DMS114 treated with DMSO at 0.1 percent for 48 hours (cell line): Measurements from ENCODE around the gene DNAH2.
A peak's percentile ranks its signal among the peaks of the same experiment; 100 is the strongest.

ENCODE experiments used
- DNase-seq: peaks from one replicate; lab custom pipeline; 2025; ENCODE audit not compliant: unreplicated experiment; lab: John Stamatoyannopoulos, UW

DNAH2 gene

GRCh38 chr17:7837408-7838088 is 120.0 kb downstream of the DNAH2 start:
- no peak for DNase-seq

- DNase-seq = no peak
Measured at GRCh38 chr17:7838090-7839075, 120.8 kb downstream of the DNAH2 start.

- DNase-seq = no peak
Measured at GRCh38 chr17:7839190-7839875, 121.8 kb downstream of the DNAH2 start.

- peak; percentile 61 for DNase-seq
Measured at GRCh38 chr17:7839876-7840261, 122.3 kb downstream of the DNAH2 start.

- DNase-seq = no peak
Measured at GRCh38 chr17:7840441-7840840, 122.9 kb downstream of the DNAH2 start.

GRCh38 chr17:7840875-7841274 is 123.3 kb downstream of the DNAH2 start:
- DNase-seq = no peak

GRCh38 chr17:7841396-7841914 is 123.9 kb downstream of the DNAH2 start:
- DNase-seq = peak; percentile 36

- DNase-seq = peak; percentile 71
Measured at GRCh38 chr17:7841915-7842379, 124.4 kb downstream of the DNAH2 start.

- no peak for DNase-seq
Measured at GRCh38 chr17:7842380-7843256, 125.1 kb downstream of the DNAH2 start.

GRCh38 chr17:7843257-7843535 is 125.7 kb downstream of the DNAH2 start:
- DNase-seq = no peak

- DNase-seq = peak; percentile 69
Measured at GRCh38 chr17:7843536-7844291, 126.2 kb downstream of the DNAH2 start.

- peak; percentile 93 for DNase-seq
Measured at GRCh38 chr17:7844292-7845154, 127.0 kb downstream of the DNAH2 start.

GRCh38 chr17:7845359-7846062 is 128.0 kb downstream of the DNAH2 start:
- DNase-seq = no peak

- DNase-seq = no peak
Measured at GRCh38 chr17:7846063-7846735, 128.7 kb downstream of the DNAH2 start.

- no peak for DNase-seq
Measured at GRCh38 chr17:7846765-7847661, 129.5 kb downstream of the DNAH2 start.

- DNase-seq = no peak
Measured at GRCh38 chr17:7848131-7848579, 130.6 kb downstream of the DNAH2 start.

GRCh38 chr17:7848739-7849129 is 131.2 kb downstream of the DNAH2 start:
- no peak for DNase-seq
